ENCODE measurements around the gene KIF5C.

KIF5C gene

DNA sequence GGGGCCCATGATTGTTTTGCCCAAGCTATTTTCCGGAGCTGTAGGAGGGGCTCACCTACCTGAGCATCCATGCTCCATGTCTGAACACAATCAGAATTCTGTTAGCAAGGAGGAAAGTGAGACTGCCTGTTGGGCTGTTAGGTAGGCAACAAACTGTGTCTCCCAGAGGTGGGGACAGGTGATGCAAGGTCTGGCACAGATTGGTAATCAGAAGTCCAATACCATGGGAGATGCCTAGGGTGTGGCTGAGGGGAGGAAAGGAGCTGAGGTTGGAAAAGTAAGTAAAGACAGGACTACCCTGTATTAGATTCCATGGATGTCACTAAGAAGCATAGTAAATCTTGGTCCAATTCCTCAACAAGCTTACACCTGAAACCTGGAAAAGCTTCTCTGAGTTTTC is 166.5 kb downstream of the KIF5C start:
- no peak for DNase-seq (ENCODE audit: low read depth in 2 of 2)

DNA sequence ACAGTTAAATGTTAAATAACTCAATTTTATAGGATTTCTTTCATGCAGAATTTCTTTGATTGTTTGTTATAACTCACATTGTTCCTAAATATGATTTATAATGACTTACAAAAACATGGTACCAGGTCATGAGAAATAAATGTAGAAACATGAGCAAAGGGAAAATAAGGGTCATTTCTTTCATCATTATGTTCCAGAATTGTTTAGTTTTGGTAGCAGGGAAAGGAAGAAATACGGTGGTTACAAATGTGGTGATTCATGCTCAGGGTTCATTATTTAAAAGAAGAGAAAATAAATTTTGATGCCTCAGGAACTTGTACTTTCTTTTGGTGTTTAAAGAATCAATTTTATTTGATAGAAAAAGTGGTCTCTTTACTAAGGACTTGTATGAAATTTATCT is 167.9 kb downstream of the KIF5C start:
- no peak for DNase-seq (ENCODE audit: low read depth in 2 of 2)

DNA sequence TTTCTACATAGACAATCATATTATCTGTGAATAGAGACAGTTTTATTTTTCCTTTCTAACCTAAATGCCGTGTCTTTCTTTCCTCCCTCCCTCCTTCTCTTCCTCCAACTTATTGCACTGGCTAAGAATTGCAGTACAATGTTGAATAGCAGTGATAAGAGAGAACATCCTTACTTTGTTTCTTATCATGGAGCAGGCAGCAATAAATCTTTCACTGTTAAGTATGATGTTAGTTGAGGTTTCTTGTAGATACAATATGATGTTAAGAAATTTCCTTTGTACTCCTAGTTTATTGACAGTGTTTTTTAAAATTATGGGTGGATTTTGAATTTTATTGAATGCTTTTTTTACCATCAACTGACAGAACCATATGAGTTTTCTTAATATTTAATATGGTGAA is 169.5 kb downstream of the KIF5C start:
- no peak for DNase-seq (ENCODE audit: low read depth in 2 of 2)

DNA sequence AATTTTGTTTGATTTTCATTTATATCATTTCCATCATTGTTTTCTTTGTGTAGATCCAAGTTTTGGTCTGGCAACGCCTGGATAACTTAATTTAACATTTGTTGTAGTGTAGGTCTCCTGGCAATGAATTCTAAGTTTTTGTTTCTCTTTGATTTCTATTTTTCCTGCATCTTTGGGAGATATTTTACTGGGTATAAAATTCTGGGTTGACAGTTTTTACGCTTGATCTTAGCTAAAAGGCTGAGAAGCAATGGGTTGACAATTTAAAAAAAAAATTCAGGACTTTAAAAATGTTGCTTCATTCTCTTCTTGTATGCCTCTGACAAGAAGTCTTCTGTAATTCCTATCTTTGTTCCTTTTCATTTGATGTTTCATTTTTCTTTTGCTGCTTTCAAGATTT is 172.1 kb downstream of the KIF5C start:
- no peak for DNase-seq (ENCODE audit: low read depth in 2 of 2)

DNA sequence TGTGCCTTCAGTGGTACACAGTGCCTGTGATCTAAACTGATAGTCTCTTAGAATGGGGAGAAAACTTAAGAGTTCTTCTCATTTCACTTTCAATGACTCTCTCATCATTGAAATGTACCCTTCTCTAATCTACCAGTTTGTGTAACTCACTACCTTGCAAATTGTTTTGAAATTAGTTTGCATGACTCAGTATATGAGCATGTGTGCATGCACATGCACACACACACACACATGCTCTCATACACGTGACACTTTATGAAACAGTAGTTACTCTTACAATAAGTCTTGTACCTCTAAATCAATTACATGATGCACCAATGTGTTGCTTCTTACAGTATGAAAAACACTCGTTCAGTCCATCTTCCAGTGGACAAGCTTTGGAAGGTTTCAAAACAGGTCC is 174.1 kb downstream of the KIF5C start:
- no peak for DNase-seq (ENCODE audit: low read depth in 2 of 2)

DNA sequence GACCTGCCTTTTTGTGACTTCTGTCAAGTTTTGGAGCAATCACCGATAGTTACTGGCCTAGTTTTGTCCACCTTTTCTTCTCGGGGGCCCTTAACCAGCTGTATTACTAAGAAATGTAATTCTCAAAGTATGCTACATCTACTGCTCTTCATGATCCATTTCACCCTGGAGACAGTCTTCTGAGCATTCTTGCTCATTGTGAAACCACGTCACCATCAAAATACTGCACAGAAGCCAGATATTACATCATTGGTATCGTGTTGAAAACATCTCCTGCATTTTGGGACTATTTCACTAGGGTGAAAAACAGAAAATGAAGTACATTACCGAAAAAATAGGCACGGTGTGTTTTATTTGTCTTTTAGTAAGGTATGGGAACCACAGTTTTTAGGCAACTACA is 175.2 kb downstream of the KIF5C start:
- no peak for DNase-seq (ENCODE audit: low read depth in 2 of 2)

DNA sequence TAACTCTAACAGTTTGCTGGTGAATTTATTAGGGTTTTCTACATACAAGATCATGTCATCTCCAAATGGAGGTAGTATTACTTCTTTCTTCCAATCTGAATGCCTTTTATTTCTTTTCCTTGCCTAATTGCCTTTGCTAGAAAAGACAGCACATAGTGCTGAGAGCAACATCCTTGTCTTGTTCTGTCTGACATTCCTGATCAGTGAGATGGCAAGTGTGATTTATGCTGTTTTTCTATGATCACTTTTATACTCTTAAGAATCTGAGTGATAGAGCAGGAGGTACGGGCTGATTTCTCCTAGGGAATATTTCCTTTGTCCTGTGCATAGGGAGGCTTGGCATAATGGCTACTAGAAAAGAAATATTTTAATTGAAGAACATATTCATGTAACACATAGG is 180.7 kb downstream of the KIF5C start:
- DNase-seq (ENCODE audit: low read depth in 2 of 2), result no peak

DNA sequence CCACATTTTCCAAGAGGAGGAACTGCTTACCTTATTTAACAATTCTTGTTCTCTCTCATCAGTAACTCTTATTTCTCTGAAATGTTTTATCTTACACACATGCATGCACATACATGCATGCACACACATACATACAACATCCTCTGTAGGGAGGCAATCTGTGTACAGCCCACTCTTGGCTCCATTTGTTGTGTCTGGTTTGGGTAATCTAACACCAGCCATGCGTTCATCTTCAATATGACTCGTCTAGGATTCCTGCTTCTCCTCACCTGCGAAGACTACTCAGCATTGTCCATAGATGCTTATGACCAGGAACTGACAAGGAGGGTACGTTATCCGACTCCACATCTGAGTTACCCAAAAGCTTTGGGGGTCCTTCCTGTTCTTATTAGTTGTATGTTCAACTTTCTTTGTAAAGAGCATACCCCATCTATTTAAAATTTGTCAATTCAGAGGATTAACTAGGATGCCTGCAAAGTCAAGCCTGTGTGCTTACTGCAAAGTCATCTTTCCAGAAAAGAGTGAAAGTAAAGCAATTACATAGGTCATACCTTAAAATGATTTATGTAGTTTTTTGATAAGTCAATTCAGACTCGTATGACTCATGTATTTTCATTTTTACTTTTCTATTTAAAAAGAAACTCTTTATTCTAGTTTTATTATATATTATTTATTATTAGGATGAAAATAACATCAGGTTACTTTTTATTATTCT is 181.7 kb downstream of the KIF5C start:
- DNase-seq (ENCODE audit: low read depth in 2 of 2), result no peak

DNA sequence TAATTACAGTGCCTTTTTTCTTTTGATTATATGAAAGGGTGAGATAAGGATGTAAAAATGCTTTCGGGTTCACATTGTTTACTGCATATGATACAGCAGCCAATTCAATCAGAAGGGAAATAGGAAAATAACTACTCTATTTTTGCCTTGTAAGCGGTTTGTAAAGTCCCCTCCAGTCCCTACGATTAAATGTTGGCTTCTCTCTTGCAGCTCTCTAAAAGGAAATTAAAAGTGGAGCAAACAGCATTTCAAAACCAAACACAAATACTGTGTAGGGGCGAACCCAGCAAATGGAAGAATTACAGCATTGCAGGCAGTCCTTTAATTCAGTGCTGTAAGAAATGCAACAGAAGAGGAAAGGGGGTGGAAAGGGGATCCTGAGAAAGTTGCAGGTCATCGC is 182.4 kb downstream of the KIF5C start:
- no peak for DNase-seq (ENCODE audit: low read depth in 2 of 2)

DNA sequence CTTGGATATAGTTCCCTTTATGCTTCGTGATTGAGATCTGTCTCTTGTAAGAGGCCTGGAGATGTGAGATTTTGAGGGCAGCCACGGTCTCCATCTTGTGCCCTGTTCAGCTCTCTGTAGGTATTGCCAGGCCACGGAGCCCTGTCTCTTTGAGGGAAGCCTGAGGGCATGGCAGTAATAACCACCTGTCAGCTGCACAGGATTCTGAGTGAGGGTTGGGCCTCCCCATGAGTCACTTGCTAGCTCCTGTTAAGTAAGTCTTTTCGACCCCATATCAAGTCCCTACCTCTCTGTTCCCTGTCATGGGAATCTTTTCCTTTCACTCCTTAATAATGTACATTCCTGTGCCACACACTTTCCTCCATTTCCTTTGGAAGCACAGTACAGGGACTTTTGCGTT is 183.9 kb downstream of the KIF5C start:
- no peak for DNase-seq (ENCODE audit: low read depth in 2 of 2)

DNA sequence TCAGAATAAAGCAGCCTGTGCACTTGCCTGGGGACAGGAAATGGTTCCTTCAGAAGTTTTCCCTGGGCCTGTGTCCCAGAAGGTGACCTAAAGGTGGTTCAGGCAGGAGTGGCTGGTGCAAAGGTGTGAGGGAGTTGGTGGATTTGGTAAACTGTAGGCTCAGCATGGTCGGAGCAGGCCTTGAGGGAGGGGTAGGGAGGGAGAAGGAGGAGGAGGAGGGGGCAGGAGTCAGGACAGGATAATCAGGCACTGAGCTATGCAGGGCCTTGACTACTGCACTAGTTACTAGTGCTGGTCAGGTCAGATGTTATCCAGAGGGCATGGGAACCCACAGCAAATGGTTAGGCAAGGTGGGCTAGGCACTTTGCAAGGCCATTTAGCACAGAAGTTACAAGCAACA is 184.8 kb downstream of the KIF5C start:
- DNase-seq (ENCODE audit: low read depth in 2 of 2), result no peak

DNA sequence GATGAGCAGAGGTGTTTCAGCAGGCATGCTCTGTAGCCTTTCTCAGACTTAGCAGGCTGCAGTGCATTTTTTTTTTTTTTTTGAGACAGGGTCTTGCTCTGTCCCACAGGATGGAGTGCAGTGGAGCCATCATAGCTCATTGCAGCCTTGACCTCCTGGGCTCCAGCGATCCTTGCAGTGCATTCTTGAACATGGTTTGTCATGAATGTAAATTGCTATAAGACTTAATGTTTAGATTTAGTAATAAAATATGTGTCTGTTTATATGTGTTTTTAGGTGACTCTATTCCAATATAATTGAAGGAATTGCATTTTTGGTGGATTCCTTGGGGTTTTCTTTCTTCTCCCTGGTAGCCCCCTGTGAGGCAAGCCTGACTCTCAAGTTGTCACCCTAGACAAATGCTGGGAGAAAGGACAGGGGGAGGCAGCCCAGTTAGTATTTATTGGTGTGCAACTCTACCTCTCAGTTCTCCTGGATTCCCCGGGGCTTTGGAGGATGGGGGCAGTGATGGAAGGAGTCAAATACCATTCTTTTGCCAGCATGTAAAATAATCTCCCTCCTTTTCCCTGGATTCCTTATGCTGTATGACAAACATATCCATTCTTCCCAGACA is 186.2 kb downstream of the KIF5C start:
- no peak for DNase-seq (ENCODE audit: low read depth in 2 of 2)

DNA sequence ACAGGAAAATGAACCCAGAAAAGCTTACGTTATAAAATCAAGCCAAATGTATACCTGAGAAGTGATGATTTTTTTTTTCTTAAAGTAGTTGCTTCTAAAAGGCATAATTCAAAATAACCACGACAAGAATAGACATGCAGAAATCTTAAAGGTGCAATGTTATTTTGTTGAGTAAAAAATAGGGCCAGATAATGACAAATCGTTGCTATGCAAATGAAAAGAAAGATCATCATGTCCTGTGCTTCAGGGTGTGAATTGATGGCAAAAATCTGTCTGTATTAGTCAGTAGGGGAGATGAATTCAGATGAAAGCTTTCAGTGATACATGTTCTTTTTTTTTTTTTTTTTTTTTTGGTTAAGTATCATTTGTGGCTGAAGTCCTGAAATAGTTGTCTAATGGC is 187.5 kb downstream of the KIF5C start:
- DNase-seq (ENCODE audit: low read depth in 2 of 2), result no peak

DNA sequence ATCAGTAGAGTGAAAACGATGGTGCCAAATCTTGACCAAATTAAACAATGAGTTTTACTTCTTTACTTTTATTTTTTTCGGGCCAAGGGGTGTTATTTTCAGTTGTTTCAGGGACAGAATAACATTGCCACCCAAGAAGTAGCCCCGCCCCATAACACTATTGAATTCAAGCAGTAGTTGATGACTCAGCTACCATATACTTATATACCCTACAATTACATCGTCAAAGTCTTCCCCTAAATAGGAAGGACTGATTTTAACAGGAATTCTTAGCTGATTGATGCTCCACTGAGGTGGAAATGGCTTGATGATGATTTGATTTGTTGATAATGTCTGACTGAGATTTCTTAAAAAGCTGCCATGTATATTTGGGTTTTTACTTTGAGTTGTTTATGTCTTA is 188.2 kb downstream of the KIF5C start:
- no peak for DNase-seq (ENCODE audit: low read depth in 2 of 2)

DNA sequence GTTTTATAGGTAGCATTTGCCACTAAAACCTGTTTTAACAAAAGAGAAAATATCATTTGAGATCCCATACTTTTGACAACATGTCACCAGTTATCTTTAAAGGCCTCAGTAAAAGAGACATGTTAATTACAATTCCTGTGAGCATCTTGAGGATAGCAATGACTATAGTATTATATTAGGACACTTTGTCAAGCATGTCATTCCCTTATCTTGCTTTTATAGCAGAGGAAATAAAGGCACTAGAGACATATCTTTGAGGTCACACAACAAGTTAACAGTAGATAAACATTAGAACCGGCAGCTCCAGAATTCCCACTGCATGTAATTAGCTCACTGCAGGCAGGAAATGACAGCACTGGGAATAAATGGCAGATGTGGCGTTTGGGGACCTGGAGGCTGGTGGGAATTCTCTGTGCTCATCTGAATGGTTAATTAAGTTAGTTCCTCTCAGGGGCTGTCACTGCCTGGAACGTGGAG is 189.4 kb downstream of the KIF5C start:
- DNase-seq (ENCODE audit: low read depth in 2 of 2), result no peak

DNA sequence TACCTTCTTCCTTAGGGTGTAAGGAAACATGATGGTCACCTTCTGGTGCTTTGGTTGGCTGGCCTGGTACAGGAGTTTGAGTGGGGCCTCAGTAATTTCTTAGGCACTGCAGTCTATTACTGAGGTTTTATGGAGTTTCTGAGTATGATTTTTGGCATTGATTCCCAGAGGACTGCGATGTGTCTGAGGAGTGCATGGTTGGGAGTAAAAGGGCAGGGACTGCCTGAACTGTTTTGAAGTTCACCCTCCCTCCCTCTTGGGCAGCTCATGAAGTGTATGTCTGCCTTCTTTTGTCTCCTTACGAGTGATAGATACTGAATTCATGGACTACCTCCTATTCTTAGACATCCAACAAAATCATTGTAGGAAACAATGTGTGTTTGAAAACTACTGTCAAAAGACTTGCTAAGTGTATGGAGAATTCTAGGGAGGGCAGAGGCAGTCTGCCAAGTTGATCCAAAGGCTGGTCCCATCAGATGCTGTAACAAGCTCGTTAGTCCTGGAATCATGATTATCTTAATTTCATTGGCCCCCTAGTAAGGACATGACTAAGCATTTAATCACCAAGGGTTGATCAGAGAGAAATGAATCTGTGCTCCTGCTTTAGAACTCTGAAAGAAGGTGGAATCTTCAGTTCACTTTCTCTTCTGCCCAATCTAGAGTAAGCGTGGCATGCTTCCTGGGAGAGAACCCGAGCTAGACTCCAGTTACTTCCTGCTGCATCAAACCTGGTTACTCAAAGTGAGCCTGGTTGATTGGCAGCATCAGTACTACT is 190.0 kb downstream of the KIF5C start:
- DNase-seq (ENCODE audit: low read depth in 2 of 2), result no peak

DNA sequence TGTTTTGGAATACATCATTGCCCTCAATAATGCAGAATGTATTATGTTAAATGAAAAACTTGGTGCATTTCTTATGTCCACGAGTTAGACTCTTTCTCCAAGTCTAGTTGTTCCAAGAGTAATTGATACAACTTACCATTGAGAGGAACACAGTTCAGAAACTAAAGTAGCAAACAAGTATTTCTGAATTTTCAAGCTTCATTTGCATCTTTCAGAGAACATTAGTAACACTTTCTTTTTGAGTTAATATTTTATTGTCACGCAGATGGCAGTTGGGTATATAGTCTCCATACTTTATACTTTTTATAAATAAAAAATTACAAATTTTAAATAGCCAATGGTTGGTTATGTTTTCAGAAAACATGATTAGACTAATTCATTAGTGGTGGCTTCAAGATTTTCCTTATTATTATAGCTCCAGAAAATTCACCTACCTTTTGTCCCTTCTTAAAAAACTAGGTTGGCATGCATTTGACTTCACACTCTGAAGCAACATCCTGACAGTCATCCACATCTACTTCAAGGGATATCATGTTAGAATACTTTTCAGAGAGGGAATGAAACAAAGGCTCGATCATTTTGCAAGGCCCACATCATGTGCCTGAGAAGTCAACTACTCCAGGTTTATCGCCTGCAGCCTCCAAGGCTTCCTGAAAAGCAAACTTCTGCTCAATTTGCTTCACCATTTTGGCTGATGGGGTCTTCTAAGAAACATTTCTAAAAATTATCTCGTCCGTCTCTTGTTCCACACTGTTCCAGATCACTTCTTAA is 193.4 kb downstream of the KIF5C start:
- no peak for DNase-seq (ENCODE audit: low read depth in 2 of 2)

DNA sequence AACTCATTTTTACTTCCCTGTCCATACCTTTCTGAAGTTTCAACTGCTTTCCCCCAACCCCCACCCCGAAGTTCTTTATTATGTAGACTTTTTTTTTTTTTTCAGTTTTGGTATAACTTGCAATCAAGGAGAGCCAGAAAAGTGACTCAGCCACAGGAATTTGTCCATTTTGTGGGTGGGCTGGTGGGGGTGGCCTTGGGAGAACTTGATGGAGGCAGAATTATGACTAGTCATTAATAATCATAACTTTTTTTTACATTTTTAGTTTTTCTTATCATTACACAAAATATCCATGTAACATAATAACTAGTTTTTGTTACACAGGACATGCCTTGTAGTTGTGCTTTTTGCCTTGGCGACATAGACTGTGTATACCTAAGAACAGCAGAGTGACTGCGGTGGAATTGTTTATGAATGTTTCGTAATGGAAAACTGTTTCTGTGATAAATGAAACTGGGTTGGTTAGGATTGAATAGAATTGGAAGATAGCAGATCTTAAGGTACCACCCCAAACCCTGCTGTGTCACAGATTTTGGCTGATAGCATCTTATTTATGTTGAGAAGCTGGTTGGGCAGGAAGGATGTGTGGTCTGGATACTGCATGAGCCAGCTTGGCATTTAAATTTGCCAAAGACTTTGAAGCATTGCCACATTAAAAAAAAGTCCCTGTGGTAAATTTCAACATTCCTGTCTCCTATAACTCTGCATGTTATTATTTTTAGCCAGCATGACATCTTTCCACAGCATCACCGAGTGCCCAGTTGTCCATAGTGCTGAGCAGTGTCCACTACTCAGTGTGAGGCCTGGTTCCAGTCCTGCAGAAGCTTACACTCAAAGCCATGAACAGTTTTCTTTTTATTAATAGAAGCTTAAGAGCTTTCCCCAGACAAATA is 194.2 kb downstream of the KIF5C start:
- peak in 1 of 2 donors; percentile 12 for DNase-seq (ENCODE audit: low read depth in 2 of 2)

DNA sequence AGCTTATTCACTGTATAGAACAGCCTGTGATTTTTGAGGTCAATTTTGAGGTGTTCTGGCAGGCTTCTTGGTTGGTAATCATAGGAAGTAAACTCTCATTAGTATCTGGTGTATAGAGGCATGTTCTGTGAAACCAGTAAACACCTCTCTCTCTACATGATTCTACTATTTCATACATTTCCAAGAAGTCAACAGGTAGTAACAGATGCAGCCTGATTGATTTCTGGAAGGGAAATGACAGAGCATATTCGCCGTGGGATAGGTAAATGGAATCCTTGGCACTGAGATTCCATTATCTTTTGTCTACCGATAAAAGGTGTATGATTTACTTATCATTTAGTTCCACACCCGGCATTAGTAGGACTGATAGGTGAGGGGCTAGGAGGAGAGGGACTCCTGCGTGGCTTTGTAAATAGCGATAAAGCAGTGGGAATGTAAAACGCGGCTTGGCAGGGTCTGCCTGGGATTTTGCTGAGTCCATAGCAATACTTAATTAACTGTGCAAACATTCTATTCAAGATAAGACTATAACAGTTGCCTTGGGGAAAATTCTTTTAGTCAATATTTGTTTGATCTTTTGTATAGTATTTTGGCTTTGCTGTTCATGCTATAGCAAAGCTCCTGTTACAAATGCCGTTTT is 195.8 kb downstream of the KIF5C start:
- no peak for DNase-seq (ENCODE audit: low read depth in 2 of 2)

DNA sequence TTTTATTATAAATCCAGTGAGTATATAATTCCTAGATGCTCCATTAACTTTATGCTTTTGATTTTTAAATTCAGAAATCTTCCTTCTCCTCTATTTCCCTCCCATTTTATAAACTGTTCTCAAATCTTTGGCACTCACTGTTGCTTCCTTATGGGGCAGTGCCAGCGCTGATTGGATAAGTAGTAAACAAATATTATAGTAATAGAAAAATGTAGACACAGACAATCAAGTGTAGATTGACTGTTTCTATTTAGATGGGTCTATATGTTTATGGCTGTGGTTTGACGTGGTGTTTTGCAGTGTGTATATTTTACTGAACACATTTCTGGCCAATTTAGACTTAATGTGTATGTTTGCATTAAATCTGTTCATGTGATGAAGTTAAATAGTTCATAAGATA is 200.1 kb downstream of the KIF5C start:
- no peak for DNase-seq (ENCODE audit: low read depth in 2 of 2)

DNA sequence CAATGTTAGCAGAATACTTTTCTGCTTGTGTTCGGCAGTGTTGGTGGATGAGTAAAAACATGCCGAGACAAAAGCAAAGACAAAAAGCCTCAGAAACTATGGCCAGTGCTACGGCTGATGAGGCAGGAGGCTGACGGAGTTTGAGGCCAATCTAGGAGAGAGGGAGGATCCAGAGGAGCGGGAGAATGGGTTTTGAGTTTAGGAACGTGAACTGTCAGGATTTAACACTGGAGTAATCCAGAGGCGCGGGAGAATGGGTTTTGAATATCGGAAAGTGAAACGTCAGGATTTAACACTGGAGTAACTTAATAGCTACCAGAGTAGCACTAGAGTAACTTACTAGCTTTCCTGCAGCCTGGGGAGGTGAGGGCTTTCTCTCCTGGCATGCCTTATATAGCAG is 200.8 kb downstream of the KIF5C start:
- DNase-seq (ENCODE audit: low read depth in 2 of 2), result no peak

Measured in stimulated activated CD8-positive, alpha-beta memory T cell treated with anti-CD3 and anti-CD28 coated beads, Interleukin-15, amount 100 ng/mL, for 48 hours (primary cell).